HG03378 (cell line): Measurements from ENCODE around the gene COX19.

Source experiments
- ATAC-seq: cut with Tn5 transposase; IDR thresholded peaks from one replicate; pipeline ENCODE4 v1.9.1; 2021; ENCODE audit warnings: mild to moderate bottlenecking, moderate library complexity; ENCODE audit not compliant: unreplicated experiment

The COX19 gene

GRCh38 chr7:979151-979550, 3.8 kb upstream of the COX19 start:
- no peak for ATAC-seq

- no peak for ATAC-seq
These were observed 3.2 kb upstream of the COX19 start for GRCh38 chr7:978416-979091.

- ATAC-seq, result no peak
These were observed 2.6 kb upstream of the COX19 start for GRCh38 chr7:978049-978346.

GRCh38 chr7:977326-978048, 2.1 kb upstream of the COX19 start:
- ATAC-seq, result no peak

- ATAC-seq, result no peak
These were observed 1.6 kb upstream of the COX19 start for GRCh38 chr7:976901-977325.

GRCh38 chr7:975702-976473, 539 bp upstream of the COX19 start:
- ATAC-seq, result no peak

- ATAC-seq, result no peak
These were observed 1.2 kb downstream of the COX19 start for GRCh38 chr7:974172-974571.

GRCh38 chr7:973312-973711, 2.0 kb downstream of the COX19 start:
- ATAC-seq, result no peak

- ATAC-seq, result no peak
These were observed 2.6 kb downstream of the COX19 start for GRCh38 chr7:972676-973309.

GRCh38 chr7:972110-972509, 3.2 kb downstream of the COX19 start:
- ATAC-seq, result no peak

- ATAC-seq, result no peak
These were observed 4.6 kb downstream of the COX19 start for GRCh38 chr7:970744-971143.

- no peak for ATAC-seq
These were observed 5.9 kb downstream of the COX19 start for GRCh38 chr7:969403-969802.

- no peak for ATAC-seq
These were observed 6.9 kb downstream of the COX19 start for GRCh38 chr7:968205-969105.

- no peak for ATAC-seq
These were observed 7.8 kb downstream of the COX19 start for GRCh38 chr7:967361-968082.

- ATAC-seq, result no peak
These were observed 8.9 kb downstream of the COX19 start for GRCh38 chr7:966291-967069.

- no peak for ATAC-seq
These were observed 10.7 kb downstream of the COX19 start for GRCh38 chr7:964401-965231.

- no peak for ATAC-seq
These were observed 11.9 kb downstream of the COX19 start for GRCh38 chr7:963236-964078.
